NCI-H2196 treated with DMSO at 0.1 percent for 48 hours (cell line): ENCODE results near the gene CDH23.
"Not testable (repeated sequence)": the region's sequence is repeated elsewhere in the genome, so short reads cannot be mapped to it uniquely, and the experiment has no call there.

ENCODE experiments used
- DNase-seq: peaks from one replicate; lab custom pipeline; 2025; ENCODE audit not compliant: unreplicated experiment; lab: John Stamatoyannopoulos, UW

CDH23 gene

DNA sequence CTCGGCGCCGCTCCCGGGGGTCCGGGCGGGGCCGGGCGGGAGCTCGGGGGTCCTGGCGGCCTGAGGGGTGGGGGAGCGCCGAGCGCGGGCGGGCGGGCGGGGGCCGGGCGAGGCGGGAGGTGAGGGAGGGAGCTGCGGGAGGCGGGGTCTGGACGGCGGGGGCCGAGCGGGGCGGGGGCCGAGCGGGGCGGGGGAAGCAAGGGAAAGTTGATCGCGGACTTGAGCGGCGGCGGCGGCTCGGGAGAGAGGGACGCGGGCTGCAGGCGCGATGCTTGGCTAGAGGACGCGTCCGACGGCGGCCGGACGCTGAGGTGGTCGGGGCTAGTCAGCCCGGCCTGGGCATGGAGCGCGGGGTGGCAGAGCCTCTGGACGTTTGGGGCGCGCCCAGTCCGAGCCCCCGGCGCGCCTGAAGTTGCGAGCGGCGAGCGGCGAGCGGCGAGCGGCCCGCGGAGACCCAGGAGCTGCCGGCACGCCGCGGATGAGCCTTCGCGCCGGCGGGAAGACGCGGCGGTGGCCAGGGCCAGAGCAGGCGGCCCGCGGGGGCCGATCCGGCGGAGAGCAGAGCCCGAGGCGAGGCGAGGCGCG lies at the start of gene CDH23:
CDH23 (plus strand) TSS at position 210 of the 585 bp plus-strand sequence. CDS start 42,912 bp downstream, outside the sequence.
- no peak for DNase-seq

DNA sequence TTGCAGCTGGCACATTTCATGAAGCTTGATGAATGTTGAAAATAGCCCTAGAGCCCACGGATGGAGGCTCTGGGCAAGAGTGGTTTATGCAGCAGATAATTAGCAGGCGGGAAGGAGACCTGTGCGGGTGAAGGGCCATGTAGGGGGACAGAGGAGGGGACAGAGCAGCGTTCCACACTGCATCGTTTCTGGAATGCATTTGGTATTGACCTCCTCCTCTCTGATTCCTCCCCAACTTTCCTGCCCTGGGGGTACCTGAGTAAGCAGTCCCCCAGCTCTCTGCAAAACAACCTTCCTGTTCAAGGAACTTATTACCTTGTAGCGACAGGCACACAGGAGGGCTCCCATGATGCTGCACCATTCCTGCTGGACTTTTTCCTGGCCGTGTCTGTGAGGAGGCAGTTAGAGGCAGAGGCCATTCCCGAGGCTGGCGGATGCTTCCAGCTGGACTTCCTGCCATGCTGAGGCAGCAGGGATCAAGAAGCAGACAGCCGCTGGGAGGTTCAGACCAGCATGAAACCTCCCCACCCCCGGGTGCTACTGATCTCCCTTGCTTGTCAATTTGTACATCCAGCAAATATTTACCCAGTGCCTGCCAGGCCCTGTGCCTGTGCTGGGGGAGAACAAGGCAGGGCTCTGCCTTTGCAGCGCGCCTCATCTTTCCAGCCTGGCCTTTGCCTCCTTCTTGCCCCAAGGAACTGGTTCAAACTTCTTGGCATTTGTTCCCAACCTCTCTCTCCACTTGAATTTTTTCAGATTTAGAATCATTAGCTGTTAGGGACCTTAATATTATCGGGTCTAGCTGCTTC lies 48.9 kb upstream of the CDH23 start:
- no peak for DNase-seq

GRCh38 chr10:71348850-71349249 lies 47.9 kb upstream of the CDH23 start:
- DNase-seq: no peak

GRCh38 chr10:71349406-71349805 lies 47.3 kb upstream of the CDH23 start:
- DNase-seq: no peak

GRCh38 chr10:71351087-71351486 lies 45.6 kb upstream of the CDH23 start:
- DNase-seq: no peak

DNA sequence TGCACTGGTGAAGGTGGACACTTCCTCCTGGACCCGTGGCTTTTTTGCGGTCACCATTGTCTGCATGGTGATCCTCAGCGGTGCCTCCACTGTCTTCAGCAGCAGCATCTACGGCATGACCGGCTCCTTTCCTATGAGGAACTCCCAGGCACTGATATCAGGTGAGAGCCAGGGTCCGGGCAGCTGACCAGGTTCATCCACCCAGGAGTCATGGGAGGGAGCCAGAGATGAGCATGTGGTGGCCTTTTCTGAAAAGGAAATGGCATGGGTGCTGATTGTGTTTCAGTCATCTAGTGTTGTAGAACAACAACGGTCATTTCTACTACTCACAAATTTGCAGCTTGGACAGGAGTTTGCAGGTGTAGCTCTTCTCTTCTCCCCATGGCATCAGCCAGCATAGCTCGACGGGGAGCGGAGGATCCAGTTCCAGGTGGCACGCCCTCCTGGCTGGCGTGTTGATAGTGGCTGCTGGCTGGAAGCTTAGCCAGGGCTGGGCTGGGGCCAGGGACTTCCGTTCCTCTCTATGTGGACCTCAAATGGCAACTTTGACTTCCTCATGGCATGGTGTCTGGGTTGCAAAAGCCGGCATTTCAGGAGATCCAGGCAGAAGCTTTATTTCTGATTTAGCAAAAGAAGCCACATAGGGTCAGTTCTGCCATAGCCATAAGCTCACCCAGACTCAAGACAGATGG lies 44.9 kb upstream of the CDH23 start:
- DNase-seq: peak; percentile 27

DNA sequence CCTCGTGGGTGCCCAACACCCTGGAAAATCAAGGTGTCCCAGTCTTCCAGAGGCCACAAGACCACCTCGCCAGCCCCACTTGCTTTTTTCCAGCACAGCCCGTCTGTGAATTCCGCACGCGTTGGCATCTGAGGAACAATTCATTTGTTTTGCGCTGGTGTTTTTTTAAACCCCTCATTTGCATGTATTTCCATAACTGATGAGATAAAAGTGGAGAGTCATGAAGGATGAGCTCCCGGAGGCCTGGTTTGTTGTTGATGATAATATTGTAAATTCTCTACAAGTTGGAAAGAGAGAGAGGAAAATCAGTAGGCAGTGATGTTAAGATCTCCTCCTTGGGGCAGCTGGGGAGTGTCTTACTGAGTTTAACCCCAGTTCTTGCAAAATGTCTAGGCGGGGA lies 43.1 kb upstream of the CDH23 start:
- DNase-seq: no peak

GRCh38 chr10:71354776-71355175 lies 41.9 kb upstream of the CDH23 start:
- no peak for DNase-seq

DNA sequence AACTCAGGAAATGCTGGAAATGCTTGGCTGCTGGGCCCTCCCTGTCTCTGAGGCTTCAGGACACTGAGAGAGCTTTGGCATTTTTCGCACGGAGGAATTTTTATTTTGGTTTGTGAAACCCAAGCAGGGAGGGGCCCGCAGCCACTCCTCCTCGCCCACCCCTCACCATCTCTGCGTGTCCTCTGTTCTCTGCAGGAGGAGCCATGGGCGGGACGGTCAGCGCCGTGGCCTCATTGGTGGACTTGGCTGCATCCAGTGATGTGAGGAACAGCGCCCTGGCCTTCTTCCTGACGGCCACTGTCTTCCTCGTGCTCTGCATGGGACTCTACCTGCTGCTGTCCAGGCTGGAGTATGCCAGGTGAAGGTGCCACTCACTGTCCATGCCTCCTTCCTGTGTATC lies 40.8 kb upstream of the CDH23 start:
- no peak for DNase-seq

DNA sequence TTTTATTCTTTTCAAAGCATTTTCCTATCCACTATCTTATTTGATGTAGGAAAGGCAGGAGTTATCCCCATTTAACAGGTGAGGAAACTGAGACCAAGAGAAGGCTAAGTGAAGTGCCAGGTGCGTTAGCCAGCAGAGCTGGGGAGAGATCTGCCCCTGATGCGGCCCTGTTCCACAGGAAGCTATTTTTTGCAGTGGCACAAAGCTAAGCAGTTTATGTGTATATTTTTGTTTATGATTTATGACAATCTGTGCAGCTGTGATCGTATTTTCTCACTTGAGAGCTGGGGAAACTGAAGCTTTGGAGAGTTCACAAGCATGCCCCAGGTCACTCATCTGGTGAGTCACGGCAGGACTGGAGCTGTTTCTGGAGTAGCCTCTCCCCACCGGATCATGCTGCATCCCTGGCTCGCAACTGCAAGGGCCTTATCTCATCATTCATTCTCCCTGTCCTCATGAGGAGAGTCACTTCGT lies 38.9 kb upstream of the CDH23 start:
- DNase-seq: no peak

DNA sequence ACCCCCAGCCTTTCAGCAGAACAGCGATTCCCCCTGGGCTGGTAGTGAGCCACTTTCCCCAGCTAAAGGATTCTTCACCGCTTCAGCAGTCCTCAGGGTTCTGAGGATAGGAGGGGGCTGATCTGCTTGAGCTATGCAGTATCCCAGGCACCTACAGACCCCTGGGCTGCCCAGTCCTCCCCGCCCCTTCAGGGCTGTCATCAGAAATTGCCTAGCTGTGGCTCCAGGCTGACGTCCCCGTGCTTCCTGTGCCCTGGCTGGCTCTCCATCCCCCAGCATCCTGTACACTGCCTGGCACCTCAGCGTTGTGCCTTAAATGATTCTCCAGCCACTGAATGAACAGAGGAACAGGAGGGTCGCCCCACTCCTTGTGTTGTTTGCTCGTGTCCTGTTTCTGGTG lies 38.4 kb upstream of the CDH23 start:
- no peak for DNase-seq

- not testable (repeated sequence) for DNase-seq
These were observed 37.8 kb upstream of the CDH23 start for GRCh38 chr10:71358906-71359305.

GRCh38 chr10:71359364-71360046 lies 37.2 kb upstream of the CDH23 start:
- no peak for DNase-seq

DNA sequence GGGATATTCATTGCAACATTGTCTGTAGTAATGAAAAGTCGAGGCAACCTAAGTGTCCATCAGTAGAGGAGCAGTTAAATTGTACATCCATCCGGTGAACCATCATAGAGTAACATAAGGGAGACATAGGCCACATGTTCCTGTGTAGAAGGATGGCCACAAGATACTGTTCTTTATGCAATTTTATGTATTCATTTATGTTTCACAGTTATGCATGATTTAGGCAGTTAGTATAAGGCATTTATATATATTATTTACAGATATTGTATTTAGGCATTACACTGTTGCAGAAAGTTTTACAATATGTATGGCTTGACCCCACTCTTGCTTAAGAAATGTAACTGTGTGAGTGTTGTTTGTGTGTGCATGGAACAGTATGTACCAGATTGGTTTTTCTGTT lies 36.0 kb upstream of the CDH23 start:
- no peak for DNase-seq

- DNase-seq: no peak
These were observed 35.1 kb upstream of the CDH23 start for GRCh38 chr10:71361581-71361980.

- no peak for DNase-seq
These were observed 34.6 kb upstream of the CDH23 start for GRCh38 chr10:71362141-71362540.

DNA sequence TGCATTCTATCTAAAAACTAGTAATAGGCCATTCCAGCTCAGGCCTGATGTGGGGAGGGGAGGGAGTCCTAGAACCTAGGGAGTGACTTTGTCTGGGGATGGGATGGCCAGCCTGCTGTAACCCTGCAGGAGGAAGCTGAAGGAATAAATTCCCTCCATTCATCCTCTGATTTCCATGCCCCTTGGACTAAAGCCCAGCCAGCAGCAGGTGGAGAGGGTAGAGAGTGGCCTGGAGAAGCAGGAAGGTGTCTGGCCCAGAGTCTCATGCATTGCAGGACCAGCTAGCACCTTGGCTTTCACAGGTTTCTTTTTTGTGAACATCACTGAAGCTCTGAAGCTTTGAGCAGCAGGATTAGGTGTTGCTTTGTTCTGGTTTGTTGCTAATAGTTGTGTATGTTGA lies 32.8 kb upstream of the CDH23 start:
- peak; percentile 5 for DNase-seq

DNA sequence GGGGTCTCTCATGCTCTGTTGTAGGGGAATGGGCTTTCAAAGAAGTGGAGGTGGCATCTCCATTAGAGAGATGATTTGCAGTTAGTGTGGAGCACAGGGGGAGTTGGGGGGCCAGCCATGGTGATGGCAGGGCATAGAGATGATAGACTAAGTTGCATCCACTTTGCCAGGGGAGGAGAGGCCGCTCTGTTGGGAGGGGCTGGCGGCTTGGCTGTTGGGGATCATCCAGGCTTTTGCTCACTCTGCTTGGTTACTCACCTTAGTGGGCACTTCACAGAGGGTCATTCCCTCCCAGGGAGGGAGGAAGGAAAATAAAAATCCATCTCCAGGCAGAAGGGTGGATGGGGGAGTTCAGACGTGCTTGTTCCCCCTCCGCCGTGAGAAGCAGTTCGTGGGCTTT lies 31.4 kb upstream of the CDH23 start:
- no peak for DNase-seq

DNA sequence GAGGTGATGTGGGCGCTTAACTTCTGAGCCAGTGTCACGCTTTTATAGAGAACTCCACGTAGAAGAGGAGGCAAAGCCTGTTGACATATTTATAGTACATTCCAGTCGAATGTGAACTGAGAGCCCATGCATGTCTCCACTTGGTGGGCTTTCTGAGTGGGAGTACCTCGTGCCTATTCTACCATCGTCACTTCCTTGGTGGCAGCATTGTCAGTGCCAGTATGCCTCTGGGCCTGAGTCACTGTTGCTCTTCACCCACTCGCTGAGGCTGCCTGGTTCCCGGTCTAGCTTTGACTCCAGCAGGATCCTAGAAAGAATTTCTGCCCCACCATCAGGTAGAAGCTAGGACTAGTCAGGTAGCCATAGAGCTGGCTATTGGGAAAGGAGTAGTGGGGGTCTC lies 30.0 kb upstream of the CDH23 start:
- no peak for DNase-seq

DNA sequence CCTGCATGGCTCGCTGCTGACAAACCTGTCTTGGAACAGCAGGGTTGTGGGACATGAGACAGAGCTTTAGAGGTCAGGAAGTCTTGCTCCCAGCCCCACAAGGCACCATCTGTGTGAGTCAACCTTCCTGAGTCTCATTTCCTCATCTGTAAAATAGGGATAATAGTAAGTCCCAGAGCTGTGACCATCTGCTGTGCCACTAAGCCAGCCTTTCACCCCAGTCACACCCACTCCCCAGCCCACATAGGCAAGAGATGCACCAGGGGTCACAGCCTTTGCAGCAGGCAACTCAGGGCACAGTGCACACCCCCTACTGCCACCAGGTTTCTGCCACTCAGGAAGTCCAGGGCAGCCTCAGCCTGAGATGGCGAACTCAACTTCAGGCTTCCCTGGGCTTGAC lies 29.4 kb upstream of the CDH23 start:
- no peak for DNase-seq

DNA sequence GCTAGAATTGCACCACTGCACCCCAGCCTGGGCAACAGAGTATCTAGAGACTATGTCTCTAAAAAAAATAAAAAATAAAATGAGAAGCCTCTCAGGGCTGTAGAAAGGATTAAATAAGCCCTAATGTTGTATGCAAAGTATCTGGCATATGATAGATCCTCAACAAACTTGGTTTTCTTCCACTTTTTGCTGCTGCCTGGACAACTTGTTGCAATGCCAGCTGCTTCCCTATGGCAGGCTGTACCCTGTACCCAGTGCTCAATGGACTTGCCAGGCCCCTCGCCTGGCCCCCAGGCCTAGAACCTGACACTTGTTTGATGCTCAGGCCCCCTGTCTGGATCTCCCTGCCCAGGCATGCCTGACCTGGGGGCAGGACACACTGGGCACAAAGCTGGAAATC lies 28.5 kb upstream of the CDH23 start:
- DNase-seq: no peak
